Measurements from ENCODE around the gene CAMK2G. TPM values are rescaled to one million over a fixed set of nuclear protein-coding genes. Genes with fewer than 3 reads are reported as not detected.

The CAMK2G gene
- total RNA-seq, 1 experiment from 2014 or later: 179 TPM

DNA sequence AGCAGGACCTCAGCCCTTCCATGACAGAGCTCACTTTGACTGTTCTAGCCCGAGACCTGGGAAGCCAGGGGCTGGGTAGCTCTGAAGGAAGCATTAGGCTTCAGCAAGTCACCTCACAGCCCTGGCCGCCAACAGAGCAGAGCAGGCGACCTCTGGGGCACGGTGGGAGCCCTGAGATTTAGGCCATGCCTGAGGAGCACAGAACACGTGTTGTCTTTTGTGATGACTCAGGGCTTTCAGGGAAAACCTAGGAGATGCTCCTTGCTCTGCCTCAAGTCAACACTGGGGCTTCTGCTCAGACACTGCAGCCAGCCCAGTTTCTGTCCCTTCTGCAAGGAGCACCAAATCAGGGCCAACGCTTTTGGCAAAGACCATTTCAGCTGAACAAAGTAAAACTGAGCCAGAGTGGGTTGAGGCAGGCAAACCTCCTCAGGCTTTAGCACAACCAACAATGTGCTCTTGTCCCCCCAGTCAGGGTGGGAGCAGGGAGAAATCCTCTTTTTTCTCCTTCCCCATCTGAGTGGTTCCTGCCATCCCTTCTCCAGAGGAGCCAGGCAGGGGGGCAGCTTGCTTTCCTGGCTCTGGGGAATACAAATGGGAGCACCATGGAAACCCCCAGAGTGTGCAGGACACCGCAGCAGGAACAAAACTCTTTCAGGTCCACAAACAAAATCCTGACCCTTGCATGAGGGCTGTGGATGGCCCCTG is 14.4 kb downstream of the CAMK2G start:
- no peaks in the 10 kb centered on the region for H3K9me3 ChIP-seq (ENCODE audit: low read length)
- H3K79me2 ChIP-seq (ENCODE audit: low read length): peaks cover 93% of the 10 kb centered on the region
- H3K4me2 ChIP-seq (ENCODE audit: low read length): no peak overlapping the region
- no peaks in the 10 kb centered on the region for H3F3A ChIP-seq (ENCODE audit: low read length, unreplicated experiment)
- no peaks in the 10 kb centered on the region for H3K27me3 ChIP-seq (ENCODE audit: low read length)
- TF ChIP-seq EZH2phosphoT487 (IDR thresholded peaks at IDR 0.05; ENCODE audit: borderline replicate concordance, low read length): no peak
- no peak for TF ChIP-seq EZH2 (IDR thresholded peaks at IDR 0.05; ENCODE audit: low read length, unreplicated experiment)
- TF ChIP-seq, protein P1, sequence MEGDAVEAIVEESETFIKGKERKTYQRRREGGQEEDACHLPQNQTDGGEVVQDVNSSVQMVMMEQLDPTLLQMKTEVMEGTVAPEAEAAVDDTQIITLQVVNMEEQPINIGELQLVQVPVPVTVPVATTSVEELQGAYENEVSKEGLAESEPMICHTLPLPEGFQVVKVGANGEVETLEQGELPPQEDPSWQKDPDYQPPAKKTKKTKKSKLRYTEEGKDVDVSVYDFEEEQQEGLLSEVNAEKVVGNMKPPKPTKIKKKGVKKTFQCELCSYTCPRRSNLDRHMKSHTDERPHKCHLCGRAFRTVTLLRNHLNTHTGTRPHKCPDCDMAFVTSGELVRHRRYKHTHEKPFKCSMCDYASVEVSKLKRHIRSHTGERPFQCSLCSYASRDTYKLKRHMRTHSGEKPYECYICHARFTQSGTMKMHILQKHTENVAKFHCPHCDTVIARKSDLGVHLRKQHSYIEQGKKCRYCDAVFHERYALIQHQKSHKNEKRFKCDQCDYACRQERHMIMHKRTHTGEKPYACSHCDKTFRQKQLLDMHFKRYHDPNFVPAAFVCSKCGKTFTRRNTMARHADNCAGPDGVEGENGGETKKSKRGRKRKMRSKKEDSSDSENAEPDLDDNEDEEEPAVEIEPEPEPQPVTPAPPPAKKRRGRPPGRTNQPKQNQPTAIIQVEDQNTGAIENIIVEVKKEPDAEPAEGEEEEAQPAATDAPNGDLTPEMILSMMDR (conservative IDR thresholded peaks at IDR 0.05; ENCODE audit: low read depth, low read length): no peak
- intact Hi-C loops (cut with micrococcal nuclease): no loop called here
- H3K4me3 ChIP-seq (ENCODE audit: low read length): no peak overlapping the region
- no TSS peak for BruUV-seq (replicated peaks)
- H3K9me2 ChIP-seq (replicated peaks; ENCODE audit: low read length): no peaks in the 10 kb centered on the region
- peak; percentile 20 for ATAC-seq
- DNase-seq: no peak
- H3K4me1 ChIP-seq (ENCODE audit: insufficient read depth, low read length): no peaks in the 10 kb centered on the region
- no peak overlapping the region for H3K27ac ChIP-seq (ENCODE audit: low read length)
- H3K9ac ChIP-seq (ENCODE audit: low read length): no peak overlapping the region
- peaks cover 54% of the 10 kb centered on the region for H4K20me1 ChIP-seq (ENCODE audit: low read length)
- no peak overlapping the region for H2AFZ ChIP-seq (ENCODE audit: low read length)
- H3K36me3 ChIP-seq (ENCODE audit: low read depth, low read length): peaks cover 93% of the 10 kb centered on the region
- ChIA-PET CTCF (interaction anchor here (1.0 kb wide), 1 partner anchor 80 kb away, joined by 4 read pairs; no protein-coding TSS in a partner anchor), POLR2A (ENCODE audit: unreplicated experiment) (no interaction called here)

GRCh38 chr10:73859428-73859783 is 14.9 kb downstream of the CAMK2G start:
- peaks cover 96% of the 10 kb centered on the region for H3K36me3 ChIP-seq (ENCODE audit: low read depth, low read length)
- POLR2A ChIA-PET (ENCODE audit: unreplicated experiment): interaction anchor here (0.6 kb wide), 1 partner anchor 41 kb away, joined by 4 read pairs; no protein-coding TSS in a partner anchor

More at GRCh38 chr10:73859428-73859783, 14.9 kb downstream of the CAMK2G start:
- no peak for TF ChIP-seq EZH2 (IDR thresholded peaks at IDR 0.05; ENCODE audit: low read length, unreplicated experiment)
- TF ChIP-seq, protein P1 (conservative IDR thresholded peaks at IDR 0.05; ENCODE audit: low read depth, low read length): no peak
- TF ChIP-seq EZH2phosphoT487 (IDR thresholded peaks at IDR 0.05; ENCODE audit: borderline replicate concordance, low read length): no peak
- Histone ChIP-seq H3K4me3 (ENCODE audit: low read length) (no peak overlapping the region), H3K4me1 (ENCODE audit: insufficient read depth, low read length) (no peaks in the 10 kb centered on the region), H3K9me2 (replicated peaks; ENCODE audit: low read length) (no peaks in the 10 kb centered on the region), H3K27ac (ENCODE audit: low read length) (no peak overlapping the region), H3K9ac (ENCODE audit: low read length) (no peak overlapping the region), H3K79me2 (ENCODE audit: low read length) (peaks cover 95% of the 10 kb centered on the region), H4K20me1 (ENCODE audit: low read length) (peaks cover 57% of the 10 kb centered on the region), H3F3A (ENCODE audit: low read length, unreplicated experiment) (no peaks in the 10 kb centered on the region), H3K9me3 (ENCODE audit: low read length) (no peaks in the 10 kb centered on the region), H3K4me2 (ENCODE audit: low read length) (no peak overlapping the region), H3K27me3 (ENCODE audit: low read length) (no peaks in the 10 kb centered on the region), H2AFZ (ENCODE audit: low read length) (no peak overlapping the region)
- no TSS peak for BruUV-seq (replicated peaks)
- no peak for DNase-seq
- intact Hi-C loops (cut with micrococcal nuclease): no loop called here
- no peak for ATAC-seq
- CTCF ChIA-PET: interaction anchor here (1.0 kb wide), 1 partner anchor 81 kb away, joined by 4 read pairs; no protein-coding TSS in a partner anchor
